Measurements from ENCODE around the gene TRPV3. TPM values are rescaled to one million over a fixed set of nuclear protein-coding genes. Genes with fewer than 3 reads are reported as not detected.

Gene TRPV3
- total RNA-seq, 1 experiment from 2014 or later = 1.4 TPM

- no peak for DNase-seq (ENCODE audit: low read depth, low spot score)
- Histone ChIP-seq H3K4me1 (ENCODE audit: control insufficient read depth in 1 of 2, insufficient read depth in 2 of 2, low read length in 2 of 2) (no peaks in the 10 kb centered on the region), H3K9me2 (ENCODE audit: insufficient read depth) (no peaks in the 10 kb centered on the region), H3K27ac (ENCODE audit: low read depth, low read length) (no peak overlapping the region), H3K79me2 (ENCODE audit: insufficient read depth, low read length) (no peaks in the 10 kb centered on the region), H3K27me3 (ENCODE audit: insufficient read depth, low read length) (no peaks in the 10 kb centered on the region), H4K20me1 (ENCODE audit: insufficient read depth) (no peaks in the 10 kb centered on the region), H3K4me2 (ENCODE audit: low read length) (no peak overlapping the region), H3K4me3 (replicated peaks in 1 of 2; ENCODE audit: low read depth in 1 of 2, low read length in 2 of 2) (no peak overlapping the region), H2AFZ (ENCODE audit: low read depth, low read length, poor library complexity, severe bottlenecking) (no peak overlapping the region), H3K9ac (ENCODE audit: low read length) (no peak overlapping the region), H3K36me3 (ENCODE audit: control insufficient read depth in 1 of 2, insufficient read depth in 2 of 2, low read length in 2 of 2) (no peaks in the 10 kb centered on the region), H3K9me3 (ENCODE audit: control insufficient read depth in 1 of 2, insufficient read depth in 1 of 2, low read depth in 1 of 2, low read length in 2 of 2) (no peaks in the 10 kb centered on the region)
- ChIA-PET RAD21 (ENCODE audit: low non-redundant PET in 1 of 2, low total read pairs in 2 of 2, uncharacterized antibody in 2 of 2, unreplicated experiment in 2 of 2) (no interaction called here), CTCF (no interaction called here), POLR2A (no interaction called here)
- TF ChIP-seq CBX3 (IDR thresholded peaks at IDR 0.05; ENCODE audit: low read depth) (no peak), EGR1 (IDR thresholded peaks at IDR 0.05; ENCODE audit: low read depth) (no peak), ZFX (IDR thresholded peaks at IDR 0.05) (no peak), CEBPB (IDR thresholded peaks at IDR 0.05; ENCODE audit: low read depth) (no peak), FOSL1 (IDR thresholded peaks at IDR 0.05; ENCODE audit: low read depth) (no peak), JUND (IDR thresholded peaks at IDR 0.05) (no peak), MAX (IDR thresholded peaks at IDR 0.05) (no peak), RAD21 (IDR thresholded peaks at IDR 0.05; ENCODE audit: low read depth) (no peak), POLR2A (IDR thresholded peaks at IDR 0.05; ENCODE audit: borderline replicate concordance, extremely low read depth, insufficient read depth, insufficient read length) (no peak), EZH2 (IDR thresholded peaks at IDR 0.05) (no peak), SIN3A (IDR thresholded peaks at IDR 0.05; ENCODE audit: low read depth) (no peak), ATF3 (IDR thresholded peaks at IDR 0.05) (no peak), REST (IDR thresholded peaks at IDR 0.05; ENCODE audit: low read depth) (no peak), CTCF (IDR thresholded peaks at IDR 0.05 in 2 of 3, conservative IDR thresholded peaks at IDR 0.05 in 1 of 3; ENCODE audit: borderline replicate concordance in 1 of 3, insufficient read depth in 1 of 3, low read depth in 2 of 3, low read length in 2 of 3) (no peak), SRF (IDR thresholded peaks at IDR 0.05; ENCODE audit: low read depth) (no peak), ELF1 (IDR thresholded peaks at IDR 0.05; ENCODE audit: borderline replicate concordance, low read depth) (no peak), TCF7L2 (IDR thresholded peaks at IDR 0.05; ENCODE audit: borderline replicate concordance, extremely low read depth, insufficient read depth, insufficient read length) (no peak)
- intact Hi-C loops (cut with micrococcal nuclease) = no loop called here
- BruUV-seq (replicated peaks) = no TSS peak
- ATAC-seq = no peak
These were observed 28.6 kb downstream of the TRPV3 start for GRCh38 chr17:3528880-3529511.

Data from HCT116 (cell line).